HepG2 (cell line): Measurements from ENCODE around the gene NDUFS2. TPM values are rescaled to one million over a fixed set of nuclear protein-coding genes. Genes with fewer than 3 reads are reported as not detected.
A peak's percentile ranks its signal among the peaks of the same experiment; 100 is the strongest.

Experiments
- ATF4 ChIP-seq, 2 experiments: fragments of 450-650 bp in 1 of 2; sonication (generic) in 1 of 2; formaldehyde crosslinking; IDR thresholded peaks; 2 replicates each; pipeline versions ENCODE4 v1.5.0 to v1.8.0; 2020 to 2022; ENCODE audit warnings: mild to moderate bottlenecking in 1 of 2, missing genetic modification reagents in 1 of 2
- JUN ChIP-seq: sonication (generic); formaldehyde crosslinking; IDR thresholded peaks from 2 replicates; pipeline ENCODE4 v1.4.0; 2020; ENCODE audit warnings: mild to moderate bottlenecking, missing genetic modification reagents
- MYNN ChIP-seq: sonication (generic); formaldehyde crosslinking; IDR thresholded peaks from 2 replicates; pipeline ENCODE4 v1.4.0; 2020; ENCODE audit warnings: mild to moderate bottlenecking, low read depth, missing genetic modification reagents
- NBN ChIP-seq: fragments of 450-650 bp; conservative IDR thresholded peaks from 2 replicates; pipeline ENCODE4 v1.6.1; 2017
- NPAS2 ChIP-seq: sonication (generic); formaldehyde crosslinking; IDR thresholded peaks from 2 replicates; pipeline ENCODE4 v1.8.0; 2022; ENCODE audit warnings: mild to moderate bottlenecking, missing genetic modification reagents, borderline replicate concordance
- RBM39 ChIP-seq: fragments of 200-400 bp; formaldehyde crosslinking; IDR thresholded peaks from one replicate; pipeline ENCODE4 v1.6.1; 2018; ENCODE audit warnings: antibody characterized with exemption, mild to moderate bottlenecking, low read depth, low read length; ENCODE audit not compliant: poor library complexity, severe bottlenecking
- SALL2 ChIP-seq: sonication (generic); formaldehyde crosslinking; IDR thresholded peaks from 2 replicates; pipeline ENCODE4 v1.8.1; 2023; ENCODE audit warnings: mild to moderate bottlenecking, missing genetic modification reagents, inconsistent platforms
- SNAPC2 ChIP-seq: sonication (generic); formaldehyde crosslinking; IDR thresholded peaks from 2 replicates; pipeline ENCODE4 v1.8.1; 2022; ENCODE audit warnings: mild to moderate bottlenecking, missing genetic modification reagents
- SNRNP70 ChIP-seq: fragments of 200-400 bp; formaldehyde crosslinking; IDR thresholded peaks from 2 replicates; pipeline ENCODE4 v1.6.1; 2017; ENCODE audit warnings: mild to moderate bottlenecking, low read depth, low read length, moderate library complexity
- XRCC5 ChIP-seq: fragments of 200-400 bp; formaldehyde crosslinking; optimal IDR thresholded peaks from 2 replicates; pipeline ENCODE3; 2017; ENCODE audit warnings: mild to moderate bottlenecking, low read length
- ZHX1 ChIP-seq: sonication (generic); formaldehyde crosslinking; IDR thresholded peaks from 2 replicates; pipeline ENCODE4 v1.8.1; 2022; ENCODE audit warnings: low read depth, mild to moderate bottlenecking, missing genetic modification reagents
- ZKSCAN5 ChIP-seq: sonication (generic); formaldehyde crosslinking; IDR thresholded peaks from 2 replicates; pipeline ENCODE4 v1.5.1; 2020; ENCODE audit warnings: mild to moderate bottlenecking, missing genetic modification reagents
- ZNF510 ChIP-seq: sonication (generic); formaldehyde crosslinking; IDR thresholded peaks from 2 replicates; pipeline ENCODE4 v1.4.0; 2020; ENCODE audit warnings: low read depth, mild to moderate bottlenecking, missing genetic modification reagents
- ZNF512 ChIP-seq: sonication (generic); formaldehyde crosslinking; IDR thresholded peaks from 2 replicates; pipeline ENCODE4 v1.4.0; 2020; ENCODE audit warnings: mild to moderate bottlenecking, missing genetic modification reagents
- ZNF597 ChIP-seq: sonication (generic); formaldehyde crosslinking; IDR thresholded peaks from 2 replicates; pipeline ENCODE4 v1.5.0; 2020; ENCODE audit warnings: missing genetic modification reagents
- ZNF609 ChIP-seq: sonication (generic); formaldehyde crosslinking; IDR thresholded peaks from 2 replicates; pipeline ENCODE4 v1.4.0; 2020; ENCODE audit warnings: mild to moderate bottlenecking, missing genetic modification reagents, borderline replicate concordance
- ZNF724P ChIP-seq: sonication (generic); formaldehyde crosslinking; IDR thresholded peaks from 2 replicates; pipeline ENCODE4 v1.8.0; 2022; ENCODE audit warnings: missing genetic modification reagents, borderline replicate concordance
- polyA plus RNA-seq, 8 experiments: library from polyadenylated mRNA; depleted of rRNA in 3 of 8; stranded (reverse) in 7 of 8; unstranded in 1 of 8; fragments of >200 nt; fragmentation: Illumina TruSeq in 4 of 8; extraction: Trizol in 4 of 8; gene quantifications; 2 replicates each; pipeline versions ENCODE4 v1.2.1 to v1.2.3, GENCODE V29; 2011 to 2016; ENCODE audit warnings: low read depth in 4 of 8, missing spikeins in 1 of 8, mixed read lengths in 1 of 8; ENCODE audit not compliant: insufficient read depth in 1 of 8
- total RNA-seq, 5 experiments: library from RNA; depleted of rRNA; stranded (reverse); fragments of >200 nt; fragmentation: Illumina TruSeq; extraction: Trizol; gene quantifications; 2 replicates each; pipeline ENCODE4 v1.2.3, GENCODE V29; 2016; ENCODE audit warnings: low read depth in 1 of 5

Gene NDUFS2
- total and polyA plus RNA-seq, 2 of the 13 experiments (the other 11 are each of a cell fraction or from before 2014, with no cell fraction given), result 89.9 to 118 TPM

GRCh38 chr1:161153682-161154337 is 48.4 kb upstream of the NDUFS2 start, which contains the start of gene UFC1 (continued):
- TF ChIP-seq ZNF512 (CRISPR knock-in tag) (no peak), MYNN (CRISPR knock-in tag) (no peak), NPAS2 (CRISPR knock-in tag) (no peak), ZKSCAN5 (CRISPR knock-in tag) (no peak), ATF4 (CRISPR knock-in tag; IDR thresholded peaks at IDR 0.05) (peak in 1 of 2 experiments; percentile 69; a peak in 2 of 4 replicates), JUN (CRISPR knock-in tag) (no peak), ZNF724P (CRISPR knock-in tag) (0 out of 2 replicates have a peak, but pooled peaks have one; percentile 40), SALL2 (0 out of 2 replicates have a peak, but pooled peaks have one; percentile 37), ZNF597 (CRISPR knock-in tag) (no peak), SNAPC2 (CRISPR knock-in tag) (peak; percentile 66; the same call in 1 of the 2 replicates), ZNF609 (CRISPR knock-in tag) (no peak), ZHX1 (CRISPR knock-in tag) (peak; percentile 77), NBN (no peak), ZNF510 (CRISPR knock-in tag) (no peak), SNRNP70 (no peak), RBM39 (no peak), XRCC5 (peak; percentile 76)
